PC-3 (cell line): ENCODE results near the gene SDC4. TPM values are rescaled to one million over a fixed set of nuclear protein-coding genes. Genes with fewer than 3 reads are reported as not detected.

Source experiments
- ATAC-seq: fragments of 200-7000 bp; cut with Tn5 transposase; 2 replicates; pipeline ENCODE4 v1.9.1; 2020; ENCODE audit warnings: mild to moderate bottlenecking, moderate library complexity
- BruUV-seq: library from RNA; stranded (reverse); fragments of 400-500 nt; replicated peaks from 2 replicates; lab custom pipeline; 2021; lab: Mats Ljungman, UMichigan
- CTCF ChIA-PET: fragments of 300-600 bp; sonication (Branson Sonifier 250); formaldehyde crosslinking; loops from one replicate; lab custom pipeline; 2022; ENCODE audit warnings: antibody characterized with exemption; lab: Charles Lee
- POLR2A ChIA-PET: fragments of 300-600 bp; sonication (Branson Sonifier 250); formaldehyde crosslinking; loops from one replicate; lab custom pipeline; 2022; ENCODE audit warnings: antibody characterized with exemption; ENCODE audit not compliant: unreplicated experiment; lab: Charles Lee
- DNase-seq: peaks from one replicate; pipeline ENCODE4 v3.0.0-alpha.2; 2015
- H2AFZ ChIP-seq: fragments of 300-600 bp; sonication (generic); 2 replicates; pipeline ENCODE4 v1.6.0; 2016; ENCODE audit warnings: antibody characterized with exemption, low read length
- H3F3A ChIP-seq: fragments of 300-600 bp; sonication (generic); one replicate; pipeline ENCODE4 v1.6.0; 2017; ENCODE audit warnings: antibody characterized with exemption, low read length, control low read depth, mild to moderate bottlenecking; ENCODE audit not compliant: unreplicated experiment
- H3K27ac ChIP-seq: fragments of 300-600 bp; sonication (generic); 2 replicates; pipeline ENCODE4 v1.5.1; 2016; ENCODE audit warnings: mild to moderate bottlenecking, low read length
- H3K27me3 ChIP-seq: fragments of 300-600 bp; sonication (generic); 2 replicates; pipeline ENCODE4 v1.6.1; 2016; ENCODE audit warnings: low read length, mixed read lengths
- H3K36me3 ChIP-seq: fragments of 300-600 bp; sonication (generic); 2 replicates; pipeline ENCODE4 v1.6.1; 2016; ENCODE audit warnings: low read depth, mixed run types, low read length, mixed read lengths
- H3K4me1 ChIP-seq: fragments of 300-600 bp; sonication (generic); 2 replicates; pipeline ENCODE4 v1.5.1; 2016; ENCODE audit warnings: low read length; ENCODE audit not compliant: insufficient read depth
- H3K4me2 ChIP-seq: fragments of 300-600 bp; sonication (generic); 2 replicates; pipeline ENCODE4 v1.6.0; 2016; ENCODE audit warnings: low read length
- H3K4me3 ChIP-seq: fragments of 300-600 bp; sonication (generic); 2 replicates; pipeline ENCODE4 v1.5.1; 2016; ENCODE audit warnings: mild to moderate bottlenecking, low read length, mixed read lengths
- H3K79me2 ChIP-seq: fragments of 300-600 bp; sonication (generic); 2 replicates; pipeline ENCODE4 v1.6.1; 2017; ENCODE audit warnings: low read length, mixed read lengths
- H3K9ac ChIP-seq: fragments of 300-600 bp; sonication (generic); 2 replicates; pipeline ENCODE4 v1.6.0; 2016; ENCODE audit warnings: mild to moderate bottlenecking, low read length
- H3K9me2 ChIP-seq: fragments of 300-600 bp; sonication (generic); replicated peaks from 2 replicates; pipeline ENCODE4 v1.6.1; 2016; ENCODE audit warnings: mixed run types, low read length, mixed read lengths
- H3K9me3 ChIP-seq: fragments of 300-600 bp; sonication (generic); 2 replicates; pipeline ENCODE4 v1.6.1; 2016; ENCODE audit warnings: low read length, mixed read lengths
- H4K20me1 ChIP-seq: fragments of 300-600 bp; sonication (generic); 2 replicates; pipeline ENCODE4 v1.6.1; 2016; ENCODE audit warnings: low read length, mixed read lengths
- CTCF ChIP-seq: fragments of 300-600 bp; sonication (generic); conservative IDR thresholded peaks from 2 replicates; pipeline ENCODE4 v1.5.1; 2017; ENCODE audit warnings: antibody characterized with exemption, low read depth, mild to moderate bottlenecking, low read length
- EZH2 ChIP-seq: fragments of 300-600 bp; sonication (generic); IDR thresholded peaks from one replicate; pipeline ENCODE4 v1.6.1; 2017; ENCODE audit warnings: antibody characterized with exemption, mild to moderate bottlenecking, low read length; ENCODE audit not compliant: unreplicated experiment
- EZH2phosphoT487 ChIP-seq: fragments of 300-600 bp; sonication (generic); IDR thresholded peaks from 2 replicates; pipeline ENCODE4 v1.6.1; 2018; ENCODE audit warnings: mild to moderate bottlenecking, antibody characterized with exemption, low read length, borderline replicate concordance
- intact Hi-C: fragments of 100-400 bp; cut with micrococcal nuclease; formaldehyde crosslinking; loops from 2 replicates; pipeline ENCODE4 v1.9.0; 2023
- total RNA-seq: library from RNA; depleted of rRNA; stranded (reverse); fragments of >200 nt; gene quantifications from 2 replicates; pipeline ENCODE4 v1.2.3, GENCODE V29; 2014

SDC4 gene
- total RNA-seq, 1 experiment from 2014 or later, result 134 TPM

- BruUV-seq, result TSS peak; percentile 98
Measured at GRCh38 chr20:45336530-45337366, 11.5 kb downstream of the SDC4 start.

DNA sequence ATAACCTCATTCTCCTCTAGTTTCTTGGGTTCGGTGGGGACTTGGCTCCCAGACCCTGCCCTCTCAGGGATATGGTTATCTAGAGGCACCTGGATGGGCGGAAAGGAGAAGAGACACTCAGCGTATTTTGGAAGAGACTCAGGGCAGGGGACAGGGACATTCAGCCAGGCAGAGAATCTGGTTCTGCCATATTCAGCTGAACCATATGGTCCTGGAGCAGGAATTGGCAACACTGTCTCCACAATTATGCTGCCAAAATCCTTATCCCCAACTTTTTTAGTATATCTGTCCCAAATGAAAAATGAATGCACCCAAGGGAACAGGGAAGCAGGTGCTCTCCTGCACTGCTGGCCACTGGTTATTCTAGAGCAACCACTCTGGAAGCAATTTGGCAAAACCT is 17.7 kb downstream of the SDC4 start:
- no peak for ATAC-seq
- POLR2A ChIA-PET, result no interaction called here
- TF ChIP-seq CTCF (no peak), EZH2phosphoT487 (no peak), EZH2 (no peak)

More at GRCh38 chr20:45336530-45337366, 11.5 kb downstream of the SDC4 start:
- ATAC-seq, result peak; percentile 96
- intact Hi-C loops, result loop anchor here (1.0 to 2.0 kb wide), 2 partner anchors 8 to 26 kb away; partner anchors contain the start of gene SYS1
- Histone ChIP-seq H3K4me3 (peak overlapping the region; percentile 10; the same call in 1 of the 2 replicates), H3K9me3 (no peaks in the 10 kb centered on the region), H3K9me2 (no peaks in the 10 kb centered on the region), H3F3A (peaks cover 14% of the 10 kb centered on the region), H3K27ac (peak overlapping the region; percentile 95), H3K79me2 (peaks cover 73% of the 10 kb centered on the region), H3K4me1 (peaks cover 62% of the 10 kb centered on the region), H3K9ac (peak overlapping the region; percentile 56), H3K36me3 (peaks cover 52% of the 10 kb centered on the region), H2AFZ (no peak overlapping the region), H3K27me3 (no peaks in the 10 kb centered on the region), H3K4me2 (peak overlapping the region; percentile 68), H4K20me1 (peaks cover 10% of the 10 kb centered on the region; the same call in 1 of the 2 replicates)
- DNase-seq, result peak; percentile 98
- CTCF ChIA-PET, result interaction anchor here (0.9 to 1.5 kb wide), 3 partner anchors 17 to 100 kb away, joined by 4 to 7 read pairs (median 5); partner anchors contain the start of gene SYS1
- POLR2A ChIA-PET, result interaction anchor here (0.6 to 1.0 kb wide), 4 partner anchors 12 to 442 kb away, joined by 3 read pairs; partner anchors contain the start of gene SDC4
- no peak for TF ChIP-seq EZH2
- no peak for TF ChIP-seq CTCF
- TF ChIP-seq EZH2phosphoT487, result no peak

More for the DNA sequence above, 17.7 kb downstream of the SDC4 start:
- no peaks in the 10 kb centered on the region for H3K27me3 ChIP-seq
- H2AFZ ChIP-seq, result no peak overlapping the region
- H3K9me3 ChIP-seq, result no peaks in the 10 kb centered on the region
- peaks cover 75% of the 10 kb centered on the region for H3K36me3 ChIP-seq
- peaks cover 16% of the 10 kb centered on the region; the same call in 1 of the 2 replicates for H4K20me1 ChIP-seq
- intact Hi-C loops, result no loop called here
- BruUV-seq, result no TSS peak
- peaks cover 6% of the 10 kb centered on the region; the same call in 1 of the 2 replicates for H3K4me1 ChIP-seq
- H3K9ac ChIP-seq, result no peak overlapping the region
- H3F3A ChIP-seq, result no peaks in the 10 kb centered on the region
- no peak for DNase-seq
- H3K9me2 ChIP-seq, result no peaks in the 10 kb centered on the region
- CTCF ChIA-PET, result no interaction called here
- no peak overlapping the region for H3K4me3 ChIP-seq
- peaks cover 19% of the 10 kb centered on the region for H3K79me2 ChIP-seq
- no peak overlapping the region for H3K27ac ChIP-seq
- no peak overlapping the region for H3K4me2 ChIP-seq
